Naive thymus-derived CD4-positive, alpha-beta T cell (primary cell): Measurements from ENCODE around the gene CALCB. TPM values are rescaled to one million over a fixed set of nuclear protein-coding genes. Genes with fewer than 3 reads are reported as not detected.
"Not testable (repeated sequence)": the region's sequence is repeated elsewhere in the genome, so short reads cannot be mapped to it uniquely, and the experiment has no call there.

ENCODE experiments used
- ATAC-seq: fragments of 150-1000 bp; cut with Tn5 transposase; 2 replicates; pipeline ENCODE4 v1.10.0; 2021; ENCODE audit warnings: mild to moderate bottlenecking, moderate library complexity
- CTCF ChIA-PET: fragments of 350-600 bp; sonication (Branson Sonifier 250); formaldehyde crosslinking; loops from one replicate; lab custom pipeline; 2021; ENCODE audit warnings: antibody characterized with exemption; lab: Charles Lee
- POLR2A ChIA-PET: fragments of 350-600 bp; sonication (Branson Sonifier 250); formaldehyde crosslinking; loops from one replicate; lab custom pipeline; 2021; ENCODE audit warnings: antibody characterized with exemption, inconsistent platforms; lab: Charles Lee
- DNase-seq, 9 donors: peaks; one replicate each; pipeline versions ENCODE4 v3.0.0 to v3.0.0-alpha.2; 2020 to 2022; ENCODE audit warnings: mixed read lengths in 1 of 9
- H3K27ac ChIP-seq: one replicate; pipeline ENCODE4 v1.7.0; 2013; ENCODE audit warnings: mild to moderate bottlenecking, low read depth, low read length, moderate library complexity
- H3K27me3 ChIP-seq, 2 donors: one replicate each; pipeline ENCODE4 v1.7.0; 2013; ENCODE audit warnings: low read length in 2 of 2, mild to moderate bottlenecking in 2 of 2, moderate library complexity in 2 of 2; ENCODE audit not compliant: control insufficient read depth in 2 of 2, insufficient read depth in 2 of 2
- H3K36me3 ChIP-seq, 3 experiments: 1 replicate in 2 of 3; 2 replicates in 1 of 3; pipeline ENCODE4 v1.7.0; 2013; ENCODE audit warnings: low read length in 3 of 3, mild to moderate bottlenecking in 3 of 3, moderate library complexity in 1 of 3; ENCODE audit not compliant: insufficient read depth in 3 of 3, control insufficient read depth in 2 of 3
- H3K4me1 ChIP-seq, 2 donors: one replicate each; pipeline ENCODE4 v1.7.0; 2013; ENCODE audit warnings: low read length in 2 of 2, mild to moderate bottlenecking in 2 of 2, moderate library complexity in 1 of 2; ENCODE audit not compliant: control insufficient read depth in 2 of 2, insufficient read depth in 2 of 2
- H3K4me3 ChIP-seq: 2 replicates; pipeline ENCODE4 v1.7.0; 2013; ENCODE audit warnings: mild to moderate bottlenecking, low read length
- H3K9me3 ChIP-seq, 3 experiments: 1 replicate in 2 of 3; 2 replicates in 1 of 3; pipeline ENCODE4 v1.7.0; 2013; ENCODE audit warnings: low read length in 3 of 3; ENCODE audit not compliant: control insufficient read depth in 2 of 3
- H3K27ac Mint-ChIP-seq, 9 donors: one replicate each; pipeline ENCODE4 v1.8.0; 2020 to 2022; ENCODE audit warnings: mixed read lengths in 9 of 9, mild to moderate bottlenecking in 8 of 9, moderate library complexity in 5 of 9, inconsistent platforms in 2 of 9
- H3K27me3 Mint-ChIP-seq, 5 donors: one replicate each; pipeline ENCODE4 v1.8.0; 2021 to 2022; ENCODE audit warnings: mixed read lengths in 5 of 5, mild to moderate bottlenecking in 1 of 5
- H3K36me3 Mint-ChIP-seq, 5 donors: one replicate each; pipeline ENCODE4 v1.8.0; 2020 to 2022; ENCODE audit warnings: mixed read lengths in 5 of 5, mild to moderate bottlenecking in 3 of 5, inconsistent platforms in 1 of 5
- H3K4me1 Mint-ChIP-seq, 7 donors: one replicate each; pipeline ENCODE4 v1.8.0; 2020 to 2022; ENCODE audit warnings: mixed read lengths in 7 of 7, mild to moderate bottlenecking in 3 of 7, inconsistent platforms in 1 of 7
- H3K4me3 Mint-ChIP-seq, 10 donors: one replicate each; pipeline ENCODE4 v1.8.0; 2020 to 2022; ENCODE audit warnings: mild to moderate bottlenecking in 10 of 10, mixed read lengths in 10 of 10, moderate library complexity in 6 of 10, inconsistent platforms in 2 of 10
- H3K9me3 Mint-ChIP-seq, 11 donors: one replicate each; pipeline ENCODE4 v1.8.0; 2020 to 2022; ENCODE audit warnings: mixed read lengths in 11 of 11, mild to moderate bottlenecking in 4 of 11, inconsistent platforms in 1 of 11, moderate library complexity in 1 of 11
- intact Hi-C, 2 donors: fragments of 100-400 bp; cut with micrococcal nuclease; formaldehyde crosslinking; loops; one replicate each; pipeline ENCODE4 v1.15.1; 2023
- polyA plus RNA-seq, 2 donors: library from polyadenylated mRNA; unstranded; fragments of 300-500 nt; fragmentation: Illumina TruSeq; gene quantifications; one replicate each; pipeline ENCODE4 v1.2.3, GENCODE V29; 2021
- total RNA-seq, 6 experiments: library from RNA in 5 of 6; stranded (reverse) in 5 of 6; gene quantifications; 1 replicate in 5 of 6; 2 replicates in 1 of 6; pipeline ENCODE4 v1.2.3 and lab custom pipeline; 2021 to 2026

Gene CALCB
- total and polyA plus RNA-seq, 7 experiments from 2014 or later: 0.18 to 1.1 (median 0.87) TPM

- H3K9me3 ChIP-seq: no peaks in the 10 kb centered on the region
- peaks cover 0 to 36% (median 18%) of the 10 kb centered on the region in 5 donors for H3K27me3 Mint-ChIP-seq
- POLR2A ChIA-PET: no interaction called here
- no peaks in the 10 kb centered on the region for H3K27me3 ChIP-seq
- H3K4me1 Mint-ChIP-seq: no peaks in the 10 kb centered on the region
- intact Hi-C loops: no loop called here
- H3K27ac Mint-ChIP-seq: no peak overlapping the region
- ATAC-seq (no peak), DNase-seq (no peak)
- H3K36me3 Mint-ChIP-seq: no peaks in the 10 kb centered on the region
- H3K9me3 Mint-ChIP-seq: peaks cover 0 to 5% (median 0%) of the 10 kb centered on the region in 11 donors
- CTCF ChIA-PET: no interaction called here
- no peaks in the 10 kb centered on the region for H3K4me1 ChIP-seq
- H3K4me3 Mint-ChIP-seq: no peak overlapping the region
- H3K36me3 ChIP-seq: no peaks in the 10 kb centered on the region
- no peak overlapping the region for H3K27ac ChIP-seq
- no peak overlapping the region for H3K4me3 ChIP-seq
Observed at GRCh38 chr11:15035283-15035682, 38.1 kb upstream of the CALCB start.

GRCh38 chr11:15038963-15039362, 34.4 kb upstream of the CALCB start:
- Histone ChIP-seq H3K9me3 (no peaks in the 10 kb centered on the region), H3K36me3 (no peaks in the 10 kb centered on the region), H3K4me1 (no peaks in the 10 kb centered on the region), H3K27ac (no peak overlapping the region), H3K4me3 (no peak overlapping the region), H3K27me3 (no peaks in the 10 kb centered on the region)
- DNase-seq: no peak
- Mint-ChIP-seq H3K9me3 (peaks cover 0 to 1% (median 0%) of the 10 kb centered on the region in 11 donors), H3K36me3 (no peaks in the 10 kb centered on the region), H3K4me3 (no peak overlapping the region), H3K27me3 (peaks cover 0 to 25% (median 12%) of the 10 kb centered on the region in 5 donors), H3K4me1 (no peaks in the 10 kb centered on the region), H3K27ac (no peak overlapping the region)
- CTCF ChIA-PET: no interaction called here
- intact Hi-C loops: no loop called here
- no peak for ATAC-seq
- POLR2A ChIA-PET: no interaction called here

GRCh38 chr11:15045209-15045608, 28.2 kb upstream of the CALCB start:
- intact Hi-C loops: no loop called here
- ATAC-seq (no peak), DNase-seq (no peak)
- CTCF ChIA-PET: no interaction called here
- Histone ChIP-seq H3K4me1 (no peaks in the 10 kb centered on the region), H3K36me3 (no peaks in the 10 kb centered on the region), H3K4me3 (no peak overlapping the region), H3K27ac (no peak overlapping the region), H3K27me3 (no peaks in the 10 kb centered on the region), H3K9me3 (no peaks in the 10 kb centered on the region)
- Mint-ChIP-seq H3K4me3 (no peak overlapping the region), H3K27me3 (peaks cover 0 to 24% (median 4%) of the 10 kb centered on the region in 5 donors), H3K36me3 (peaks cover 0 to 4% (median 0%) of the 10 kb centered on the region in 5 donors), H3K4me1 (no peaks in the 10 kb centered on the region), H3K27ac (no peak overlapping the region), H3K9me3 (peaks cover 0 to 6% (median 0%) of the 10 kb centered on the region in 11 donors)
- POLR2A ChIA-PET: no interaction called here

GRCh38 chr11:15045891-15046290, 27.5 kb upstream of the CALCB start:
- Mint-ChIP-seq H3K9me3 (peaks cover 0 to 6% (median 0%) of the 10 kb centered on the region in 11 donors), H3K4me1 (no peaks in the 10 kb centered on the region), H3K27me3 (peaks cover 0 to 17% (median 4%) of the 10 kb centered on the region in 5 donors), H3K36me3 (peaks cover 0 to 4% (median 0%) of the 10 kb centered on the region in 5 donors), H3K27ac (no peak overlapping the region), H3K4me3 (no peak overlapping the region)
- no peak for DNase-seq
- Histone ChIP-seq H3K36me3 (no peaks in the 10 kb centered on the region), H3K4me1 (no peaks in the 10 kb centered on the region), H3K27ac (no peak overlapping the region), H3K9me3 (no peaks in the 10 kb centered on the region), H3K27me3 (no peaks in the 10 kb centered on the region), H3K4me3 (no peak overlapping the region)
- intact Hi-C loops: no loop called here
- POLR2A ChIA-PET: no interaction called here
- ATAC-seq: no peak
- CTCF ChIA-PET: no interaction called here

GRCh38 chr11:15046673-15047072, 26.7 kb upstream of the CALCB start:
- CTCF ChIA-PET: not testable (repeated sequence)

GRCh38 chr11:15048616-15049015, 24.8 kb upstream of the CALCB start:
- Mint-ChIP-seq H3K4me1 (peaks cover 0 to 7% (median 0%) of the 10 kb centered on the region in 7 donors), H3K9me3 (peaks cover 0 to 6% (median 0%) of the 10 kb centered on the region in 11 donors), H3K27me3 (peaks cover 0 to 8% (median 0%) of the 10 kb centered on the region in 5 donors), H3K36me3 (peaks cover 0 to 4% (median 0%) of the 10 kb centered on the region in 5 donors), H3K27ac (no peak overlapping the region), H3K4me3 (no peak overlapping the region)
- H3K4me3 ChIP-seq: no peak overlapping the region
- no peaks in the 10 kb centered on the region for H3K36me3 ChIP-seq
- ChIA-PET CTCF (no interaction called here), POLR2A (no interaction called here)
- no peaks in the 10 kb centered on the region for H3K27me3 ChIP-seq
- intact Hi-C loops: no loop called here
- H3K27ac ChIP-seq: no peak overlapping the region
- DNase-seq (no peak), ATAC-seq (no peak)
- H3K9me3 ChIP-seq: no peaks in the 10 kb centered on the region
- no peaks in the 10 kb centered on the region for H3K4me1 ChIP-seq

More at GRCh38 chr11:15046673-15047072, 26.7 kb upstream of the CALCB start:
- POLR2A ChIA-PET, H3K9me3 Mint-ChIP-seq, H3K4me1 Mint-ChIP-seq, H3K27ac Mint-ChIP-seq, intact Hi-C loops, DNase-seq, H3K27me3 ChIP-seq, H3K4me1 ChIP-seq, H3K36me3 ChIP-seq, ATAC-seq, H3K27ac ChIP-seq, H3K9me3 ChIP-seq, H3K4me3 Mint-ChIP-seq, H3K4me3 ChIP-seq, H3K36me3 Mint-ChIP-seq: not testable (repeated sequence)
- peaks cover 0 to 11% (median 4%) of the 10 kb centered on the region in 5 donors for H3K27me3 Mint-ChIP-seq

- DNase-seq (no peak), ATAC-seq (no peak)
- ChIA-PET CTCF (no interaction called here), POLR2A (no interaction called here)
- H3K9me3 ChIP-seq: no peaks in the 10 kb centered on the region
- Mint-ChIP-seq H3K4me1 (peaks cover 0 to 7% (median 0%) of the 10 kb centered on the region in 7 donors), H3K27ac (no peak overlapping the region), H3K36me3 (peaks cover 0 to 4% (median 0%) of the 10 kb centered on the region in 5 donors), H3K9me3 (peaks cover 0 to 6% (median 0%) of the 10 kb centered on the region in 11 donors), H3K27me3 (peaks cover 0 to 13% (median 0%) of the 10 kb centered on the region in 5 donors), H3K4me3 (no peak overlapping the region)
- no peaks in the 10 kb centered on the region for H3K4me1 ChIP-seq
- no peaks in the 10 kb centered on the region for H3K36me3 ChIP-seq
- H3K27me3 ChIP-seq: no peaks in the 10 kb centered on the region
- no peak overlapping the region for H3K27ac ChIP-seq
- no peak overlapping the region for H3K4me3 ChIP-seq
- intact Hi-C loops: no loop called here
Observed at GRCh38 chr11:15053191-15053685, 20.2 kb upstream of the CALCB start.
